CD14-positive monocyte (primary cell): Measurements from ENCODE around the gene CD302. TPM values are rescaled to one million over a fixed set of nuclear protein-coding genes. Genes with fewer than 3 reads are reported as not detected.

Source experiments
- DNase-seq, 3 donors: peaks; one replicate each; pipeline ENCODE4 v3.0.0-alpha.2; 2011 to 2022
- H2AFZ ChIP-seq: 2 replicates; pipeline ENCODE4 v1.6.0; 2012; ENCODE audit warnings: mild to moderate bottlenecking, low read depth, low read length, inconsistent platforms; ENCODE audit not compliant: insufficient read depth, poor library complexity, severe bottlenecking
- H3K27ac ChIP-seq, 2 donors: 1 replicate in 1 of 2; 2 replicates in 1 of 2; pipeline ENCODE4 v1.5.1; 2012 to 2013; ENCODE audit warnings: low read length in 2 of 2, control low read depth in 1 of 2, inconsistent platforms in 1 of 2, low read depth in 1 of 2, mild to moderate bottlenecking in 1 of 2
- H3K27me3 ChIP-seq, 2 donors: one replicate each; pipeline versions ENCODE4 v1.6.0 to v1.6.1; 2011 to 2013; ENCODE audit warnings: low read length in 2 of 2; ENCODE audit not compliant: control insufficient read depth in 2 of 2, insufficient read depth in 2 of 2
- H3K36me3 ChIP-seq, 2 donors: replicated peaks in 1 of 2; 1 replicate in 1 of 2; 2 replicates in 1 of 2; pipeline versions ENCODE4 v1.5.1 to v1.6.1; 2012 to 2013; ENCODE audit warnings: low read length in 2 of 2, control low read depth in 1 of 2, inconsistent platforms in 1 of 2, mild to moderate bottlenecking in 1 of 2; ENCODE audit not compliant: insufficient read depth in 2 of 2, control insufficient read depth in 1 of 2
- H3K4me1 ChIP-seq, 2 donors: 1 replicate in 1 of 2; 2 replicates in 1 of 2; pipeline versions ENCODE4 v1.5.1 to v1.6.1; 2012 to 2013; ENCODE audit warnings: low read length in 2 of 2, control low read depth in 1 of 2, inconsistent platforms in 1 of 2, mild to moderate bottlenecking in 1 of 2, moderate library complexity in 1 of 2; ENCODE audit not compliant: insufficient read depth in 2 of 2, control insufficient read depth in 1 of 2
- H3K4me2 ChIP-seq: replicated peaks from 2 replicates; pipeline ENCODE3; 2012; ENCODE audit warnings: low read length, moderate library complexity, mild to moderate bottlenecking; ENCODE audit not compliant: poor library complexity, severe bottlenecking; ENCODE audit errors: extremely low read depth
- H3K4me3 ChIP-seq, 3 experiments: fragments of 200-600 bp in 1 of 3; sonication (generic) in 1 of 3; replicated peaks in 1 of 3; 1 replicate in 2 of 3; 2 replicates in 1 of 3; pipeline ENCODE4 v1.5.1; 2011 to 2013; ENCODE audit warnings: low read length in 3 of 3, mild to moderate bottlenecking in 3 of 3, control low read depth in 2 of 3, low read depth in 2 of 3, inconsistent platforms in 1 of 3, moderate library complexity in 1 of 3
- H3K79me2 ChIP-seq: 2 replicates; pipeline ENCODE4 v1.6.0; 2012; ENCODE audit warnings: mild to moderate bottlenecking, control low read depth, inconsistent platforms, low read length, moderate library complexity; ENCODE audit not compliant: insufficient read depth
- H3K9ac ChIP-seq: 2 replicates; pipeline ENCODE4 v1.6.0; 2017; ENCODE audit warnings: low read length, mild to moderate bottlenecking; ENCODE audit not compliant: insufficient read depth, poor library complexity, severe bottlenecking
- H3K9me3 ChIP-seq, 2 donors: replicated peaks in 1 of 2; 1 replicate in 1 of 2; 2 replicates in 1 of 2; pipeline versions ENCODE4 v1.5.1 to v1.6.1; 2012 to 2013; ENCODE audit warnings: low read length in 2 of 2, control low read depth in 1 of 2; ENCODE audit not compliant: control insufficient read depth in 1 of 2, insufficient read depth in 1 of 2
- H4K20me1 ChIP-seq: 2 replicates; pipeline ENCODE4 v1.6.0; 2012; ENCODE audit warnings: mild to moderate bottlenecking, low read length, control low read depth, moderate library complexity; ENCODE audit not compliant: insufficient read depth
- H3K27ac Mint-ChIP-seq, 7 donors: one replicate each; pipeline ENCODE4 v1.8.0; 2020; ENCODE audit warnings: mild to moderate bottlenecking in 7 of 7, mixed read lengths in 7 of 7, moderate library complexity in 6 of 7, inconsistent platforms in 2 of 7
- H3K27me3 Mint-ChIP-seq, 3 donors: one replicate each; pipeline ENCODE4 v1.8.0; 2021 to 2022; ENCODE audit warnings: low read depth in 3 of 3, mild to moderate bottlenecking in 3 of 3, mixed read lengths in 3 of 3, moderate library complexity in 3 of 3, inconsistent platforms in 1 of 3
- H3K36me3 Mint-ChIP-seq, 2 donors: one replicate each; pipeline ENCODE4 v1.8.0; 2020; ENCODE audit warnings: mixed read lengths in 2 of 2, inconsistent platforms in 1 of 2, mild to moderate bottlenecking in 1 of 2
- H3K4me1 Mint-ChIP-seq: one replicate; pipeline ENCODE4 v1.8.0; 2020; ENCODE audit warnings: mild to moderate bottlenecking, mixed read lengths
- H3K4me3 Mint-ChIP-seq, 2 donors: one replicate each; pipeline ENCODE4 v1.8.0; 2020; ENCODE audit warnings: mild to moderate bottlenecking in 2 of 2, mixed read lengths in 2 of 2, moderate library complexity in 1 of 2
- H3K9me3 Mint-ChIP-seq, 7 donors: one replicate each; pipeline ENCODE4 v1.8.0; 2020 to 2022; ENCODE audit warnings: mixed read lengths in 7 of 7, mild to moderate bottlenecking in 6 of 7, moderate library complexity in 6 of 7, inconsistent platforms in 2 of 7
- WGBS: methylation state at CpG from one replicate; pipeline ENCODE4 v1.1.5; 2013; ENCODE audit warnings: missing lambda C conversion rate; ENCODE audit not compliant: insufficient coverage; 5-methylcytosine and 5-hydroxymethylcytosine counted together
- intact Hi-C, 2 donors: fragments of 100-400 bp; cut with micrococcal nuclease; formaldehyde crosslinking; loops; one replicate each; pipeline versions ENCODE4 v1.15.0 to v1.15.1; 2023
- polyA plus RNA-seq, 3 donors: library from polyadenylated mRNA; depleted of rRNA in 1 of 3; unstranded in 2 of 3; stranded (reverse) in 1 of 3; fragments of 300-500 nt in 2 of 3; fragments of >200 nt in 1 of 3; fragmentation: Illumina TruSeq in 2 of 3; gene quantifications; 1 replicate in 2 of 3; 2 replicates in 1 of 3; pipeline ENCODE4 v1.2.3, GENCODE V29; 2012 to 2021
- TF ChIP-seq, protein P1 (sequence below): fragments of 200-600 bp; IDR thresholded peaks from one replicate; pipeline ENCODE4 v1.8.0; 2022; ENCODE audit warnings: antibody characterized with exemption, mild to moderate bottlenecking

Gene CD302
- polyA plus RNA-seq, 3 donors = 90.3 to 214 (median 146) TPM

DNA sequence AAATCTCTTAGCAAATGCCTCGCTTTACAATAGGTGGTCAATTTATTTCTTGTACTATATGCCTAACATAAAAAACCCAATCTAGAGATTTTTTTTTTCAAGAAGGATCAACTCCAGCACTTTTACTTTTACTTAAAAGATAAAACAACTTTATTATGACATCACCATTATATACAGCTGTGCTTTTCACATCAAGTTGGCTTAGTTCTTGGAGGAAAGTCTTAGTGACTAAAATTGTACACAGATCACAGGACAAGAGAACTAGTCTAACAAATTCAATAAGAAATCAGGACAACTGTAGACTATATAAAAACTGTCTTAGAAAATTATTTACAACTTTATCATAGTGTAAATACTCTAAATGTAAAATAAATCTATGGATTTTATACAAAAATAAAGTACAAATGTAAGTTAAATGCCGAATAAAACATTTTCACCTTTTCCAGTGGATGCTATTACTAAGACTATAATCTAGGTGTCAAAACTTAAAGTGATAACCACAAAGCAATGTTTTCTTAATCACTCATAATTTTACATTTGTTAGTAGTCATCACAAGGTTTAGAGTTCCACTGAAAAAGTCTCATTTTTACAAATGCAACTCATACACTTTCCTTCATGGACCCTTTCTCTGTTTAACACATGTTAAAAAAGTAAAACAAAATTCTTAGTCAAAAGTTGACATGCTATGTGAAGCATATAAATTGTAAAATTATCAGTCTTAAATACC lies 5.4 kb upstream of the CD302 start:
- WGBS = no CpG with 5 or more reads among the region's 2 CpGs
- no peak for DNase-seq
- H3K27me3 ChIP-seq = no peaks in the 10 kb centered on the region
- no peak overlapping the region for H2AFZ ChIP-seq
- Mint-ChIP-seq H3K4me3 (no peak overlapping the region), H3K9me3 (no peaks in the 10 kb centered on the region), H3K27me3 (no peaks in the 10 kb centered on the region), H3K36me3 (peaks cover 7 to 10% of the 10 kb centered on the region in 2 donors), H3K4me1 (peaks cover 56% of the 10 kb centered on the region), H3K27ac (peak overlapping the region in 1 of 7 donors; percentile 85)
- peaks cover 37% of the 10 kb centered on the region for H3K79me2 ChIP-seq
- H3K9ac ChIP-seq = no peak overlapping the region
- H3K4me2 ChIP-seq = no peak overlapping the region
- H3K36me3 ChIP-seq = peaks cover 5 to 9% of the 10 kb centered on the region in 2 donors
- intact Hi-C loops = loop anchor here in 1 of 2 donors (10.0 kb wide), 1 partner anchor 49 kb away; no protein-coding TSS in a partner anchor
- H3K4me3 ChIP-seq = no peak overlapping the region
- no peak overlapping the region for H3K27ac ChIP-seq
- peaks cover 33 to 55% of the 10 kb centered on the region in 2 donors for H3K4me1 ChIP-seq
- TF ChIP-seq, protein P1, sequence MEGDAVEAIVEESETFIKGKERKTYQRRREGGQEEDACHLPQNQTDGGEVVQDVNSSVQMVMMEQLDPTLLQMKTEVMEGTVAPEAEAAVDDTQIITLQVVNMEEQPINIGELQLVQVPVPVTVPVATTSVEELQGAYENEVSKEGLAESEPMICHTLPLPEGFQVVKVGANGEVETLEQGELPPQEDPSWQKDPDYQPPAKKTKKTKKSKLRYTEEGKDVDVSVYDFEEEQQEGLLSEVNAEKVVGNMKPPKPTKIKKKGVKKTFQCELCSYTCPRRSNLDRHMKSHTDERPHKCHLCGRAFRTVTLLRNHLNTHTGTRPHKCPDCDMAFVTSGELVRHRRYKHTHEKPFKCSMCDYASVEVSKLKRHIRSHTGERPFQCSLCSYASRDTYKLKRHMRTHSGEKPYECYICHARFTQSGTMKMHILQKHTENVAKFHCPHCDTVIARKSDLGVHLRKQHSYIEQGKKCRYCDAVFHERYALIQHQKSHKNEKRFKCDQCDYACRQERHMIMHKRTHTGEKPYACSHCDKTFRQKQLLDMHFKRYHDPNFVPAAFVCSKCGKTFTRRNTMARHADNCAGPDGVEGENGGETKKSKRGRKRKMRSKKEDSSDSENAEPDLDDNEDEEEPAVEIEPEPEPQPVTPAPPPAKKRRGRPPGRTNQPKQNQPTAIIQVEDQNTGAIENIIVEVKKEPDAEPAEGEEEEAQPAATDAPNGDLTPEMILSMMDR = no peak
- no peaks in the 10 kb centered on the region for H3K9me3 ChIP-seq
- no peaks in the 10 kb centered on the region for H4K20me1 ChIP-seq

DNA sequence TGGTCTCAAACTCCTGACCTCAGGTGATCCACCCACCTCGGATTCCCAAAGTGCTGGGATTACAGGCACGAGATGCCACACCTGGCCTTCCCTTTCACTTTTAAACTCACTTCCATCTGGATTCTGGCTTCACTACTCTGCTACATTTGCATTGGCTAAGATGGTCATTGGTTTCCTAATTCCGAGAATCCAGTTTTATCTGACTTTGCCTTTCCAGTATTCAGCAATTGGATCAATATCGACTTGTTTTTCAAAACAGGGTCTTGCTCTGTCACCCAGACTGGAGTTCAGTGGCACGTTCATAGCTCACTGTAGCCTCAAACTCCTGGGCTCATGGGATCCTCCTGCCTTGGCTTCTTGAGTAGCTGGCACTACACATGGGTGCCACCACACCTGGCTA lies 4.7 kb upstream of the CD302 start:
- peaks cover 57% of the 10 kb centered on the region for H3K4me1 Mint-ChIP-seq
- peak overlapping the region; percentile 74 for H3K4me2 ChIP-seq
- intact Hi-C loops = loop anchor here in 1 of 2 donors (10.0 kb wide), 1 partner anchor 48 kb away; no protein-coding TSS in a partner anchor
- peak overlapping the region; percentile 37 to 80 for H3K27ac ChIP-seq
- peaks cover 35 to 56% of the 10 kb centered on the region in 2 donors for H3K4me1 ChIP-seq
- TF ChIP-seq, protein P1 = no peak
- H3K4me3 Mint-ChIP-seq = no peak overlapping the region
- H3K27me3 ChIP-seq = no peaks in the 10 kb centered on the region
- H3K9me3 ChIP-seq = no peaks in the 10 kb centered on the region
- no peaks in the 10 kb centered on the region for H3K9me3 Mint-ChIP-seq
- peak overlapping the region; percentile 12 to 98 (median 86) for H3K27ac Mint-ChIP-seq
- H3K36me3 Mint-ChIP-seq = peaks cover 3 to 8% of the 10 kb centered on the region in 2 donors
- WGBS = 96% methylated on average over 4 of the region's 5 CpGs
- H3K4me3 ChIP-seq = peak overlapping the region in 1 of 3 experiments; percentile 12
- DNase-seq = no peak
- peaks cover 0 to 2% (median 0%) of the 10 kb centered on the region in 3 donors for H3K27me3 Mint-ChIP-seq
- H3K36me3 ChIP-seq = peaks cover 0 to 1% of the 10 kb centered on the region in 2 donors
- H4K20me1 ChIP-seq = no peaks in the 10 kb centered on the region
- H3K79me2 ChIP-seq = peaks cover 44% of the 10 kb centered on the region
- H2AFZ ChIP-seq = no peak overlapping the region
- H3K9ac ChIP-seq = no peak overlapping the region
